Heart right ventricle (tissue), 16 donors: ENCODE data around the gene TBX1. TPM values are rescaled to one million over a fixed set of nuclear protein-coding genes. Genes with fewer than 3 reads are reported as not detected.

Experiments used
- ATAC-seq, 8 donors: fragments of 200-7000 bp; cut with Tn5 transposase; one replicate each; pipeline ENCODE4 v1.9.1; 2020; ENCODE audit warnings: mild to moderate bottlenecking in 8 of 8, moderate library complexity in 8 of 8, moderate number of reproducible peaks in 1 of 8
- DNase-seq, 2 donors: peaks; one replicate each; pipeline ENCODE4 v3.0.0-alpha.2; 2020
- H3K27ac ChIP-seq, 10 donors: fragments of 200-600 bp; sonication (generic) in 2 of 10; one replicate each; pipeline versions ENCODE4 v1.5.0 to v1.8.0; 2020 to 2022; ENCODE audit warnings: mild to moderate bottlenecking in 3 of 10
- H3K27me3 ChIP-seq, 7 donors: fragments of 200-600 bp; one replicate each; pipeline ENCODE4 v1.8.0; 2021 to 2022; ENCODE audit warnings: mild to moderate bottlenecking in 2 of 7
- H3K36me3 ChIP-seq, 9 donors: fragments of 200-600 bp; sonication (generic) in 1 of 9; one replicate each; pipeline versions ENCODE4 v1.5.0 to v1.8.0; 2020 to 2022; ENCODE audit warnings: mild to moderate bottlenecking in 2 of 9
- H3K4me1 ChIP-seq, 9 donors: fragments of 200-600 bp; sonication (generic) in 1 of 9; one replicate each; pipeline versions ENCODE4 v1.5.0 to v1.8.0; 2020 to 2022; ENCODE audit warnings: mild to moderate bottlenecking in 4 of 9
- H3K4me3 ChIP-seq, 10 donors: fragments of 200-600 bp; sonication (generic) in 2 of 10; one replicate each; pipeline versions ENCODE4 v1.5.0 to v1.8.0; 2020 to 2022; ENCODE audit warnings: mild to moderate bottlenecking in 7 of 10, moderate library complexity in 2 of 10
- H3K9me3 ChIP-seq, 11 donors: fragments of 200-600 bp in 10 of 11; sonication (generic) in 2 of 11; one replicate each; pipeline versions ENCODE4 v1.5.0 to v1.8.0; 2013 to 2022; ENCODE audit warnings: mild to moderate bottlenecking in 2 of 11, control low read depth in 1 of 11, moderate library complexity in 1 of 11
- WGBS, 2 donors: extraction: QIAGEN DNeasy Blood & Tissue Kit; methylation state at CpG; one replicate each; pipeline ENCODE4 v1.1.7; 2013; ENCODE audit warnings: inconsistent platforms in 1 of 2; 5-methylcytosine and 5-hydroxymethylcytosine counted together
- intact Hi-C, 10 donors: fragments of 100-400 bp; cut with DNase I; formaldehyde crosslinking; loops; one replicate each; pipeline versions ENCODE4 v1.11.1 to v1.14.2; 2022
- polyA plus RNA-seq, 2 donors: library from polyadenylated mRNA; stranded (reverse); fragments of 200-250 nt; gene quantifications; one replicate each; pipeline ENCODE4 v1.2.3, GENCODE V29; 2013
- total RNA-seq, 10 donors: library from RNA; stranded (reverse); fragmentation: NEBNext Ultra II Directional in 3 of 10; extraction: Animal tissue kit (Norgen Biotek cat#: 25700) in 3 of 10; gene quantifications; one replicate each; pipeline versions ENCODE4 v1.2.1 to v1.2.4, GENCODE V29; 2021 to 2023
- TF ChIP-seq, protein P1 (sequence below), 9 donors: fragments of 200-600 bp; sonication (generic) in 2 of 9; IDR thresholded peaks; one replicate each; pipeline versions ENCODE4 v1.5.0 to v1.8.0; 2021 to 2022; ENCODE audit warnings: antibody characterized with exemption in 9 of 9, mild to moderate bottlenecking in 5 of 9, moderate library complexity in 1 of 9
- donor health status: Arrhythmogenic right ventricular cardiomyopathy.
- donor health status: ischemic (EF 13 %, LVEDD 7.1; RV severe dilation, severe dysfunction).
- donor health status: healthy with polysubstance abuse.
- donor health status: DM: no; HTN: yes; CAD: no.
- donor health status: DM: no; HTN: no; CAD: no.
- donor health status: ischemic (EF 25% LVEDD 6.9; RV normal size, moderate dysfunction).
- donor health status: ischemic (EF 25% LVEDD 5.7; RV mildly dilated, moderate dysfunction).
- donor health status: healthy.
- donor health status: DM: yes; HTN: yes; CAD: no.
- donor health status: Ischemic cardiomyopathy.
- donor health status: ischemic (EF 35%, LVEDD 5.7; RV mildly dilated, moderate dysfunction).
- donor health status: nonischemic (EF 11% LVEDD 7.7; RV severe dilation, severe dysfunction).
- donor health status: DM: yes; HTN: yes; CAD: no.
- donor health status: PGD.
- donor health status: ischemic (EF 29% LVEDD 5.4; RV normal size, mild dysfunction).
- donor health status: nonischemic (EF 23%, LVEDD 6.1; RV moderate dilation, normal function).

TBX1 gene
- total and polyA plus RNA-seq, 12 donors = 0.53 to 1.8 (median 0.98) TPM

- TF ChIP-seq, protein P1, sequence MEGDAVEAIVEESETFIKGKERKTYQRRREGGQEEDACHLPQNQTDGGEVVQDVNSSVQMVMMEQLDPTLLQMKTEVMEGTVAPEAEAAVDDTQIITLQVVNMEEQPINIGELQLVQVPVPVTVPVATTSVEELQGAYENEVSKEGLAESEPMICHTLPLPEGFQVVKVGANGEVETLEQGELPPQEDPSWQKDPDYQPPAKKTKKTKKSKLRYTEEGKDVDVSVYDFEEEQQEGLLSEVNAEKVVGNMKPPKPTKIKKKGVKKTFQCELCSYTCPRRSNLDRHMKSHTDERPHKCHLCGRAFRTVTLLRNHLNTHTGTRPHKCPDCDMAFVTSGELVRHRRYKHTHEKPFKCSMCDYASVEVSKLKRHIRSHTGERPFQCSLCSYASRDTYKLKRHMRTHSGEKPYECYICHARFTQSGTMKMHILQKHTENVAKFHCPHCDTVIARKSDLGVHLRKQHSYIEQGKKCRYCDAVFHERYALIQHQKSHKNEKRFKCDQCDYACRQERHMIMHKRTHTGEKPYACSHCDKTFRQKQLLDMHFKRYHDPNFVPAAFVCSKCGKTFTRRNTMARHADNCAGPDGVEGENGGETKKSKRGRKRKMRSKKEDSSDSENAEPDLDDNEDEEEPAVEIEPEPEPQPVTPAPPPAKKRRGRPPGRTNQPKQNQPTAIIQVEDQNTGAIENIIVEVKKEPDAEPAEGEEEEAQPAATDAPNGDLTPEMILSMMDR (IDR thresholded peaks at IDR 0.05) = no peak
- H3K27ac ChIP-seq = no peak overlapping the region
- H3K27me3 ChIP-seq = peaks cover 0 to 66% (median 17%) of the 10 kb centered on the region in 7 donors
- peaks cover 0 to 23% (median 3%) of the 10 kb centered on the region in 9 donors for H3K36me3 ChIP-seq
- no peak overlapping the region for H3K4me3 ChIP-seq
- intact Hi-C loops = loop anchor here in 4 of 10 donors (1.0 to 5.0 kb wide), 3 partner anchors 34 to 38 kb away; no protein-coding TSS in a partner anchor
- no peaks in the 10 kb centered on the region for H3K9me3 ChIP-seq
- H3K4me1 ChIP-seq = peaks cover 16 to 75% (median 44%) of the 10 kb centered on the region in 9 donors
- DNase-seq (no peak), ATAC-seq (no peak)
- WGBS, 2 donors = 85 to 95% methylated on average over 1 of the region's 1 CpG
Measured at GRCh38 chr22:19716829-19717105, 43.8 kb upstream of the TBX1 start.

GRCh38 chr22:19717181-19717580, 43.4 kb upstream of the TBX1 start:
- WGBS, 2 donors = 82 to 86% methylated on average over 9 of the region's 9 CpGs
- DNase-seq (no peak), ATAC-seq (peak in 1 of 8 donors; percentile 3)
- peaks cover 0 to 26% (median 6%) of the 10 kb centered on the region in 9 donors for H3K36me3 ChIP-seq
- peaks cover 16 to 80% (median 46%) of the 10 kb centered on the region in 9 donors for H3K4me1 ChIP-seq
- H3K27me3 ChIP-seq = peaks cover 0 to 70% (median 21%) of the 10 kb centered on the region in 7 donors
- no peaks in the 10 kb centered on the region for H3K9me3 ChIP-seq
- intact Hi-C loops = loop anchor here in 3 of 10 donors (2.0 to 5.0 kb wide), 2 partner anchors 35 to 38 kb away; no protein-coding TSS in a partner anchor
- no peak overlapping the region for H3K27ac ChIP-seq
- H3K4me3 ChIP-seq = peak overlapping the region in 1 of 10 donors; percentile 67
- TF ChIP-seq, protein P1 (IDR thresholded peaks at IDR 0.05) = no peak

DNA sequence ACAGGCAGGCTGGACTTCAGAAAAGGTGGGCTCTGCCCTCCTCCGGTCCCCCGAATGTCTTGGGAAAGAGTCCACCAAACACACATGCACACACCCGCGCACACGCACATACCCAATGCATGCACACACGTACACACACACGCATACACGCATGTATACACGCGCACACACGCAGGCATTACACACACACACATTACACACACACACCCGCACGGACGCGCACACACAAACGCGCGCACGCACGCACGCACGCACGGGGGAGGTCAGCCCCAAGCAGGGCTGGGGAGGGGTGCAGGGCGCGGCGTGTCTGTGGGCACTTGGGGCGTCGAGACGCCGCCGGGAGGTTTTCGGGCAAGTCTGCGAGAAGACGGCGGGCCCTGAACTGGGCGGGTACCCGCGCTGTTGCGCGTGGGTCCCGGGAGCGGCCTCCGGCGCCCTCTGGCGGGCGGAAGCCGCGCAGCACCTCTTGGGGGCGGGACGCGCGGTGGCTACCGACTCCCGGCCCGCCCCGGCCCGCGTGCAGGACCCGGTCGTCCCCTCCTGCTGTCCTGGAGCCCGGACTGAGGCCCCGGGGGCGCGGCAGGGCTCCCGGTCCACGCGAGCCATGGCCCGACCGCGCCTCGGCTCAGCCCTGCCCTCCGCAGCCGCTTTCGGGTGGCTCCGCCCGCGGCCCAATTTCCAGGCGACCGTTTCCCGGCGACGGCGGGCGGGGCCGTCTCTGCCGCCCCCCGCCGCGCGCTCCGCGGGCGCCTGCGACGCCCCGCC, 42.7 kb upstream of the TBX1 start:
- DNase-seq (peak; percentile 72 to 87), ATAC-seq (peak; percentile 49 to 81 (median 63))
- H3K27ac ChIP-seq = peak overlapping the region; percentile 58 to 99 (median 94)
- intact Hi-C loops = loop anchor here in 5 of 10 donors (1.0 to 5.0 kb wide), 3 partner anchors 36 to 39 kb away; no protein-coding TSS in a partner anchor
- peak overlapping the region; percentile 42 to 77 (median 66) for H3K4me3 ChIP-seq
- WGBS, 2 donors = 7 to 8% methylated on average over 83 to 96 of the region's 96 CpGs
- TF ChIP-seq, protein P1 (IDR thresholded peaks at IDR 0.05) = peak; percentile 92 to 100 (median 99)
- H3K36me3 ChIP-seq = peaks cover 0 to 30% (median 6%) of the 10 kb centered on the region in 9 donors
- H3K27me3 ChIP-seq = peaks cover 0 to 75% (median 28%) of the 10 kb centered on the region in 7 donors
- peaks cover 22 to 86% (median 50%) of the 10 kb centered on the region in 9 donors for H3K4me1 ChIP-seq
- no peaks in the 10 kb centered on the region for H3K9me3 ChIP-seq

GRCh38 chr22:19718456-19719049, 42.0 kb upstream of the TBX1 start:
- Histone ChIP-seq H3K4me3 (peak overlapping the region; percentile 42 to 77 (median 66)), H3K36me3 (peaks cover 0 to 30% (median 6%) of the 10 kb centered on the region in 9 donors), H3K9me3 (no peaks in the 10 kb centered on the region), H3K4me1 (peaks cover 29 to 91% (median 56%) of the 10 kb centered on the region in 9 donors), H3K27me3 (peaks cover 0 to 75% (median 32%) of the 10 kb centered on the region in 7 donors), H3K27ac (peak overlapping the region; percentile 58 to 99 (median 94))
- intact Hi-C loops = loop anchor here in 4 of 10 donors (1.0 to 5.0 kb wide), 3 partner anchors 36 to 40 kb away; no protein-coding TSS in a partner anchor
- TF ChIP-seq, protein P1 (IDR thresholded peaks at IDR 0.05) = no peak
- ATAC-seq = peak in 1 of 8 donors; percentile 7
- no peak for DNase-seq
- WGBS, 2 donors = 1 to 2% methylated on average over 57 to 70 of the region's 70 CpGs
